ENCODE results near the gene TOMM7. TPM values are rescaled to one million over a fixed set of nuclear protein-coding genes. Genes with fewer than 3 reads are reported as not detected.

Gene TOMM7
- total and polyA plus RNA-seq, 10 of the 15 experiments (the other 5 are each of a cell fraction or from before 2014, with no cell fraction given) = 151 to 1,497 (median 322) TPM

DNA sequence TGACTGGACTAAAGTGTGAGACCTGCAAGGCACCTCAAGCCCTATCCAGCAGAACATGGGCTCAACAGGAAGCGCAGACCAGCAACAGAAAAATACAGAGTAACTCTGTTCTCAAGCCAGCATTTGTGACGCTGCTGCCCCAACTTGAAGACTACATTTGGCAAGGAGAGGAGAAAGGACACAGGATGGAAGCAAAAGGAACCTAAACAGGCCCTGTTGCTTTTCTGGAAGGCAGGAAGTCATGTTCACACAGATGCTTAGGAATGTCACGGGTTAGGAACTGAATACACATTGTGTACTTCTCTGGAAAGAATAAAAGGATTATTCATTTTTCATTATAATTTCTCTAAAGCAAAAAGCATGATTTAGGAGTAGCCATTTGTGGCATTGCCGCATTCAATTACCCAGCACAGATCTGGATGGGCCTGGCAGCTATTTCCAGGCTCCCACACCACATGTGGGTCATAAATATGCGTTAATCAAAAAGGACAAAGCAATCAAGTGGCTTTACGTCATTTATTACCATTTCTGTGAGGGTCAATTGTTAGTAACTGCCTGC is 19.8 kb upstream of the TOMM7 start:
- TF ChIP-seq, protein P1, sequence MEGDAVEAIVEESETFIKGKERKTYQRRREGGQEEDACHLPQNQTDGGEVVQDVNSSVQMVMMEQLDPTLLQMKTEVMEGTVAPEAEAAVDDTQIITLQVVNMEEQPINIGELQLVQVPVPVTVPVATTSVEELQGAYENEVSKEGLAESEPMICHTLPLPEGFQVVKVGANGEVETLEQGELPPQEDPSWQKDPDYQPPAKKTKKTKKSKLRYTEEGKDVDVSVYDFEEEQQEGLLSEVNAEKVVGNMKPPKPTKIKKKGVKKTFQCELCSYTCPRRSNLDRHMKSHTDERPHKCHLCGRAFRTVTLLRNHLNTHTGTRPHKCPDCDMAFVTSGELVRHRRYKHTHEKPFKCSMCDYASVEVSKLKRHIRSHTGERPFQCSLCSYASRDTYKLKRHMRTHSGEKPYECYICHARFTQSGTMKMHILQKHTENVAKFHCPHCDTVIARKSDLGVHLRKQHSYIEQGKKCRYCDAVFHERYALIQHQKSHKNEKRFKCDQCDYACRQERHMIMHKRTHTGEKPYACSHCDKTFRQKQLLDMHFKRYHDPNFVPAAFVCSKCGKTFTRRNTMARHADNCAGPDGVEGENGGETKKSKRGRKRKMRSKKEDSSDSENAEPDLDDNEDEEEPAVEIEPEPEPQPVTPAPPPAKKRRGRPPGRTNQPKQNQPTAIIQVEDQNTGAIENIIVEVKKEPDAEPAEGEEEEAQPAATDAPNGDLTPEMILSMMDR (IDR thresholded peaks at IDR 0.05 in 2 of 3, conservative IDR thresholded peaks at IDR 0.05 in 1 of 3; ENCODE audit: control insufficient read depth in 2 of 3, extremely low read depth in 1 of 3, insufficient read depth in 1 of 3, low read depth in 3 of 3, low read length in 3 of 3) = no peak
- TF ChIP-seq CHD2 (IDR thresholded peaks at IDR 0.05; ENCODE audit: borderline replicate concordance, low read depth, low read length) (no peak), POLR2AphosphoS2 (IDR thresholded peaks at IDR 0.05; ENCODE audit: low read depth, low read length) (no peak), RUNX3 (IDR thresholded peaks at IDR 0.05; ENCODE audit: low read length) (no peak), ASH2L (IDR thresholded peaks at IDR 0.05; ENCODE audit: borderline replicate concordance, low read depth) (no peak), RAD21 (IDR thresholded peaks at IDR 0.05; ENCODE audit: insufficient read depth, low read depth, low read length) (no peak), CHD4 (IDR thresholded peaks at IDR 0.05) (no peak), RBBP5 (conservative IDR thresholded peaks at IDR 0.05) (no peak), ZNF24 (IDR thresholded peaks at IDR 0.05) (no peak), PML (IDR thresholded peaks at IDR 0.05; ENCODE audit: low read length) (no peak), CREB1 (IDR thresholded peaks at IDR 0.05; ENCODE audit: low read depth) (no peak), ETV6 (conservative IDR thresholded peaks at IDR 0.05 in 1 of 2, IDR thresholded peaks at IDR 0.05 in 1 of 2; ENCODE audit: borderline replicate concordance in 1 of 2, low read depth in 1 of 2) (no peak), SMAD5 (IDR thresholded peaks at IDR 0.05; ENCODE audit: low read depth) (no peak), PAX8 (IDR thresholded peaks at IDR 0.05) (no peak), NR2C1 (IDR thresholded peaks at IDR 0.05) (no peak)
- TF ChIP-seq, protein P2, sequence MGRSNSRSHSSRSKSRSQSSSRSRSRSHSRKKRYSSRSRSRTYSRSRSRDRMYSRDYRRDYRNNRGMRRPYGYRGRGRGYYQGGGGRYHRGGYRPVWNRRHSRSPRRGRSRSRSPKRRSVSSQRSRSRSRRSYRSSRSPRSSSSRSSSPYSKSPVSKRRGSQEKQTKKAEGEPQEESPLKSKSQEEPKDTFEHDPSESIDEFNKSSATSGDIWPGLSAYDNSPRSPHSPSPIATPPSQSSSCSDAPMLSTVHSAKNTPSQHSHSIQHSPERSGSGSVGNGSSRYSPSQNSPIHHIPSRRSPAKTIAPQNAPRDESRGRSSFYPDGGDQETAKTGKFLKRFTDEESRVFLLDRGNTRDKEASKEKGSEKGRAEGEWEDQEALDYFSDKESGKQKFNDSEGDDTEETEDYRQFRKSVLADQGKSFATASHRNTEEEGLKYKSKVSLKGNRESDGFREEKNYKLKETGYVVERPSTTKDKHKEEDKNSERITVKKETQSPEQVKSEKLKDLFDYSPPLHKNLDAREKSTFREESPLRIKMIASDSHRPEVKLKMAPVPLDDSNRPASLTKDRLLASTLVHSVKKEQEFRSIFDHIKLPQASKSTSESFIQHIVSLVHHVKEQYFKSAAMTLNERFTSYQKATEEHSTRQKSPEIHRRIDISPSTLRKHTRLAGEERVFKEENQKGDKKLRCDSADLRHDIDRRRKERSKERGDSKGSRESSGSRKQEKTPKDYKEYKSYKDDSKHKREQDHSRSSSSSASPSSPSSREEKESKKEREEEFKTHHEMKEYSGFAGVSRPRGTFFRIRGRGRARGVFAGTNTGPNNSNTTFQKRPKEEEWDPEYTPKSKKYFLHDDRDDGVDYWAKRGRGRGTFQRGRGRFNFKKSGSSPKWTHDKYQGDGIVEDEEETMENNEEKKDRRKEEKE (IDR thresholded peaks at IDR 0.05) = no peak
- ATAC-seq (no peak), FAIRE-seq (no peak), DNase-seq (ENCODE audit: low read depth, low spot score) (no peak)
- H3K4me2 ChIP-seq (ENCODE audit: control insufficient read depth, insufficient read depth) = no peak overlapping the region
- H3K4me1 ChIP-seq (ENCODE audit: control insufficient read depth, insufficient read depth, low read length) = no peaks in the 10 kb centered on the region
- ChIA-PET CTCF (no interaction called here), RAD21 (ENCODE audit: unreplicated experiment) (no interaction called here), SMC1A (ENCODE audit: uncharacterized antibody, unreplicated experiment) (interaction anchor here (0.8 kb wide), 1 partner anchor 13 kb away, joined by 3 read pairs; no protein-coding TSS in a partner anchor), POLR2A (no interaction called here)
- no peaks in the 10 kb centered on the region for H3K36me3 ChIP-seq (ENCODE audit: control insufficient read depth in 2 of 2, insufficient read depth in 2 of 2, low read length in 1 of 2)
- intact Hi-C loops (cut with micrococcal nuclease; ENCODE audit: unreplicated experiment) (no loop called here), in situ Hi-C loops (cut with MboI) (no loop called here)
- no peak overlapping the region for H2AFZ ChIP-seq (ENCODE audit: control insufficient read depth, low read depth, low read length)
- H3K9ac ChIP-seq (ENCODE audit: control insufficient read depth, insufficient read depth, low read length) = no peak overlapping the region
- H3K27me3 ChIP-seq (replicated peaks in 1 of 2; ENCODE audit: control insufficient read depth in 2 of 2, insufficient read depth in 2 of 2, low read length in 1 of 2) = no peaks in the 10 kb centered on the region
- H3K9me3 ChIP-seq (replicated peaks; ENCODE audit: control insufficient read depth, insufficient read depth, low read length) = no peaks in the 10 kb centered on the region
- H3K79me2 ChIP-seq (ENCODE audit: control insufficient read depth, insufficient read depth, low read length) = no peaks in the 10 kb centered on the region
- H4K20me1 ChIP-seq (ENCODE audit: control insufficient read depth, insufficient read depth) = no peaks in the 10 kb centered on the region
- no peak overlapping the region for H3K27ac ChIP-seq (ENCODE audit: control insufficient read depth, insufficient read depth)
- H3K4me3 ChIP-seq = no peak overlapping the region
- no TSS peak for BruUV-seq (replicated peaks)
- WGBS (ENCODE audit: insufficient coverage, insufficient replicate concordance, low lambda C conversion rate, missing lambda C conversion rate) = 77% methylated on average over 6 of the region's 6 CpGs
